ENCODE measurements around the gene INCA1.
A peak's percentile ranks its signal among the peaks of the same experiment; 100 is the strongest.

INCA1 gene

GRCh38 chr17:4966844-4967538 is 30.3 kb downstream of the INCA1 start:
- DNase-seq (ENCODE audit: low spot score), result peak; percentile 100
- no peak for TF ChIP-seq CTCF (IDR thresholded peaks at IDR 0.05)
- Histone ChIP-seq H3K27ac (peak overlapping the region; percentile 85 to 98), H3K4me3 (peak overlapping the region; percentile 78)

- TF ChIP-seq CTCF (IDR thresholded peaks at IDR 0.05), result no peak
- Histone ChIP-seq H3K4me3 (no peak overlapping the region), H3K27ac (peak overlapping the region in 1 of 2 donors; percentile 98)
- no peak for DNase-seq (ENCODE audit: low spot score)
Observed at GRCh38 chr17:4965311-4965986, 31.9 kb downstream of the INCA1 start.

GRCh38 chr17:4960279-4960922 is 36.9 kb downstream of the INCA1 start:
- H3K4me3 ChIP-seq, result no peak overlapping the region
- TF ChIP-seq CTCF (IDR thresholded peaks at IDR 0.05), result no peak
- no peak overlapping the region for H3K27ac ChIP-seq
- no peak for DNase-seq (ENCODE audit: low spot score)

- DNase-seq (ENCODE audit: low spot score), result no peak
- no peak overlapping the region for H3K27ac ChIP-seq
- H3K4me3 ChIP-seq, result no peak overlapping the region
- TF ChIP-seq CTCF (IDR thresholded peaks at IDR 0.05), result no peak
Observed at GRCh38 chr17:4959261-4959965, 37.9 kb downstream of the INCA1 start.

- Histone ChIP-seq H3K27ac (no peak overlapping the region), H3K4me3 (no peak overlapping the region)
- no peak for DNase-seq (ENCODE audit: low spot score)
- no peak for TF ChIP-seq CTCF (IDR thresholded peaks at IDR 0.05)
Observed at GRCh38 chr17:4958102-4958501, 39.2 kb downstream of the INCA1 start.

GRCh38 chr17:4956493-4957061 is 40.7 kb downstream of the INCA1 start:
- Histone ChIP-seq H3K4me3 (no peak overlapping the region), H3K27ac (no peak overlapping the region)
- no peak for TF ChIP-seq CTCF (IDR thresholded peaks at IDR 0.05)
- no peak for DNase-seq (ENCODE audit: low spot score)
